Neuronal stem cell (in vitro differentiated cells): ENCODE measurements around the gene MUC20. TPM values are rescaled to one million over a fixed set of nuclear protein-coding genes. Genes with fewer than 3 reads are reported as not detected.

ENCODE experiments used
- small RNA-seq: library from polyadenylated mRNA; stranded (forward); fragments of <200 nt; extraction: miRNeasy Mini kit (QIAGEN cat#:217004); gene quantifications from one replicate; pipeline ENCODE3, GENCODE V24; 2013; ENCODE audit not compliant: insufficient read depth

MUC20 gene

Small RNA genes within 50 kb of the gene (small RNA-seq; reads per million reads assigned to genes)
- gene MIR570 = not detected
